Esophagus muscularis mucosa (tissue), 4 donors: ENCODE data around the gene BBX.

Experiments
- CTCF ChIP-seq, 3 experiments: fragments of 200-600 bp in 2 of 3; fragments of 450-650 bp in 1 of 3; sonication (generic) in 2 of 3; IDR thresholded peaks; one replicate each; pipeline ENCODE4 v1.5.1; 2017 to 2019; ENCODE audit warnings: antibody characterized with exemption in 3 of 3, mild to moderate bottlenecking in 2 of 3, moderate library complexity in 1 of 3
- EP300 ChIP-seq: sonication (generic); formaldehyde crosslinking; IDR thresholded peaks from one replicate; pipeline ENCODE4 v1.6.1; 2017; ENCODE audit warnings: antibody characterized with exemption
- POLR2A ChIP-seq: fragments of 450-650 bp; IDR thresholded peaks from one replicate; pipeline ENCODE4 v1.6.1; 2017; ENCODE audit warnings: antibody characterized with exemption, moderate library complexity, mild to moderate bottlenecking, low read depth

GRCh38 chr3:107806021-107806420 lies 283.3 kb downstream of the BBX start:
- TF ChIP-seq POLR2A (no peak), CTCF (IDR thresholded peaks at IDR 0.05) (no peak), EP300 (no peak)
